GM19455 (cell line): ENCODE measurements around the gene USP40.
"Not testable (repeated sequence)": the region's sequence is repeated elsewhere in the genome, so short reads cannot be mapped to it uniquely, and the experiment has no call there.

ENCODE experiments used
- ATAC-seq: cut with Tn5 transposase; IDR thresholded peaks from one replicate; pipeline ENCODE4 v1.9.1; 2021; ENCODE audit not compliant: unreplicated experiment

The USP40 gene

GRCh38 chr2:233566141-233566956, at the start of gene USP40:
USP40 (minus strand) TSS chr2:233566782; CDS start chr2:233565554, 1,228 bp downstream.
- peak; percentile 79 for ATAC-seq

- ATAC-seq: no peak
These were observed 44.7 kb upstream of the USP40 start for GRCh38 chr2:233611284-233611683.

- no peak for ATAC-seq
These were observed 39.1 kb upstream of the USP40 start for GRCh38 chr2:233605680-233606079.

GRCh38 chr2:233604826-233605225, 38.2 kb upstream of the USP40 start:
- ATAC-seq: no peak

- ATAC-seq: no peak
These were observed 36.9 kb upstream of the USP40 start for GRCh38 chr2:233603520-233603919.

- ATAC-seq: no peak
These were observed 35.5 kb upstream of the USP40 start for GRCh38 chr2:233602076-233602475.

GRCh38 chr2:233600386-233600785, 33.8 kb upstream of the USP40 start:
- no peak for ATAC-seq

GRCh38 chr2:233598952-233599351, 32.4 kb upstream of the USP40 start:
- no peak for ATAC-seq

- ATAC-seq: no peak
These were observed 30.9 kb upstream of the USP40 start for GRCh38 chr2:233597522-233597921.

GRCh38 chr2:233593201-233593600, 26.6 kb upstream of the USP40 start:
- ATAC-seq: no peak

GRCh38 chr2:233592706-233593105, 26.1 kb upstream of the USP40 start:
- not testable (repeated sequence) for ATAC-seq

GRCh38 chr2:233588400-233588799, 21.8 kb upstream of the USP40 start:
- no peak for ATAC-seq

GRCh38 chr2:233584210-233584609, 17.6 kb upstream of the USP40 start:
- no peak for ATAC-seq

GRCh38 chr2:233583217-233583965, 16.8 kb upstream of the USP40 start:
- not testable (repeated sequence) for ATAC-seq

- ATAC-seq: not testable (repeated sequence)
These were observed 10.8 kb upstream of the USP40 start for GRCh38 chr2:233577341-233577740.

- ATAC-seq: no peak
These were observed 5.9 kb upstream of the USP40 start for GRCh38 chr2:233572468-233572867.

- ATAC-seq: no peak
These were observed 4.9 kb upstream of the USP40 start for GRCh38 chr2:233571462-233571861.

GRCh38 chr2:233571001-233571400, 4.4 kb upstream of the USP40 start:
- ATAC-seq: no peak

GRCh38 chr2:233565685-233566140, 869 bp downstream of the USP40 start:
- no peak for ATAC-seq

GRCh38 chr2:233563663-233564430, 2.7 kb downstream of the USP40 start:
- ATAC-seq: no peak
